ENCODE measurements around the gene TIMP1. TPM values are rescaled to one million over a fixed set of nuclear protein-coding genes. Genes with fewer than 3 reads are reported as not detected.

TIMP1 gene
- total RNA-seq, 1 donor from 2014 or later = 479 TPM

DNA sequence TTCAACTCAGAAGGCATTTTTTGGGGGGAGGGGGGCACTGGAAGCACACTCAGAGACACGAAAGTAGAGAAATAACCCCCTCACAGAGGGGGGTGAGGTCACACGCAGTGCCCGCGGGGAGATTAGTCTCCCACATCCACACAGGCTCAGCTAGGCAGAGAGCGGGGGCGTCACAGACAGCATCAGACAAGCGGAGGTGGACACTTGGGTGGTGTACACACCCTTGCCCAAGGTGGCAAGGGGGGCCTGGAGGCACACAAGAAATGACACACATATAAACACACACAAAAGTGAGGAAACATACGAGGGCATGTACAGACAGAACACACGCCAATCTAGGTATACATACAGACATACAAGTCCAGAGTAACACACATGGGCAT is 38.1 kb downstream of the TIMP1 start:
- H3K79me2 ChIP-seq (ENCODE audit: insufficient read depth, low read length) = no peaks in the 10 kb centered on the region
- H3K27ac ChIP-seq (ENCODE audit: low read depth, low read length) = no peak overlapping the region
- no peaks in the 10 kb centered on the region for H3K27me3 ChIP-seq (ENCODE audit: insufficient read depth, low read length)
- H3K27ac Mint-ChIP-seq (ENCODE audit: unreplicated experiment) = no peak overlapping the region
- H2AFZ ChIP-seq (ENCODE audit: low read depth, low read length) = no peak overlapping the region
- H3K9me3 Mint-ChIP-seq (ENCODE audit: unreplicated experiment) = no peaks in the 10 kb centered on the region
- no peak overlapping the region for H3K4me3 Mint-ChIP-seq (ENCODE audit: unreplicated experiment)
- H3K27me3 Mint-ChIP-seq (ENCODE audit: low read depth, unreplicated experiment) = peaks cover 22% of the 10 kb centered on the region
- no peaks in the 10 kb centered on the region for H3K36me3 ChIP-seq (ENCODE audit: insufficient read depth, low read length)
- no peak for TF ChIP-seq EZH2 (IDR thresholded peaks at IDR 0.05; ENCODE audit: insufficient read depth, low read length)
- TF ChIP-seq CTCF (IDR thresholded peaks at IDR 0.05; ENCODE audit: insufficient read depth, low read depth, low read length) = no peak
- H3K9me3 ChIP-seq (ENCODE audit: insufficient read depth, low read depth, low read length) = no peaks in the 10 kb centered on the region
- no peak overlapping the region for H3K4me3 ChIP-seq (ENCODE audit: insufficient read depth, low read depth, low read length)
- FAIRE-seq = no peak
- DNase-seq (ENCODE audit: low read depth) = no peak
- H3K4me1 ChIP-seq (ENCODE audit: insufficient read depth, low read length) = no peaks in the 10 kb centered on the region
- H3K9ac ChIP-seq (ENCODE audit: low read length) = no peak overlapping the region
- no peaks in the 10 kb centered on the region for H3K36me3 Mint-ChIP-seq (ENCODE audit: low read depth, unreplicated experiment)
- H3K4me1 Mint-ChIP-seq (ENCODE audit: low read depth, unreplicated experiment) = no peaks in the 10 kb centered on the region
- no peak overlapping the region for H3K4me2 ChIP-seq (ENCODE audit: low read length)
- H4K20me1 ChIP-seq (ENCODE audit: insufficient read depth, low read length) = no peaks in the 10 kb centered on the region

DNA sequence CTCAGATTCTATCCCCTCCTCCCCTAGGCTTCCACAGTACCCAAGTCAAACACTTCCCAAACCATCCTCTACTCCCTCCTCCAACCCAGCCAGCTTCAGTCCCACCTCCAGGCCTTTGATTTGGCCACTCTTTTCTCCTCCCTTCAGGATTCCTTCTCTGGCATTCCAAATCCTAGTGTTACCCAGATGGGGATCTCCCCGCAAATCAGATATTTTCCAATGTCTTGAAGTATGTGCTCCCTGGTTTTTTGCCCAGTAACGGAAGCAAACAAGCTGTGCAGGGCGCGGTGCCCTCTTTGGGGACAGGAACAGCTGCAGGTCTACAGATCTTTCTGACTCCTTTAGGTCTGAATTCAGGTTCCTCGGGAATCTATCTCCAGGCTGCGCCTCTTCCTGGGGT is 39.6 kb downstream of the TIMP1 start:
- H4K20me1 ChIP-seq (ENCODE audit: insufficient read depth, low read length) = no peaks in the 10 kb centered on the region
- no peaks in the 10 kb centered on the region for H3K27me3 ChIP-seq (ENCODE audit: insufficient read depth, low read length)
- Mint-ChIP-seq H3K27me3 (ENCODE audit: low read depth, unreplicated experiment) (peaks cover 18% of the 10 kb centered on the region), H3K4me3 (ENCODE audit: unreplicated experiment) (no peak overlapping the region), H3K9me3 (ENCODE audit: unreplicated experiment) (no peaks in the 10 kb centered on the region), H3K36me3 (ENCODE audit: low read depth, unreplicated experiment) (no peaks in the 10 kb centered on the region), H3K27ac (ENCODE audit: unreplicated experiment) (no peak overlapping the region), H3K4me1 (ENCODE audit: low read depth, unreplicated experiment) (no peaks in the 10 kb centered on the region)
- no peak for TF ChIP-seq EZH2 (IDR thresholded peaks at IDR 0.05; ENCODE audit: insufficient read depth, low read length)
- TF ChIP-seq CTCF (IDR thresholded peaks at IDR 0.05; ENCODE audit: insufficient read depth, low read depth, low read length) = no peak
- DNase-seq (ENCODE audit: low read depth) = no peak
- no peak overlapping the region for H2AFZ ChIP-seq (ENCODE audit: low read depth, low read length)
- no peaks in the 10 kb centered on the region for H3K36me3 ChIP-seq (ENCODE audit: insufficient read depth, low read length)
- FAIRE-seq = no peak
- no peak overlapping the region for H3K9ac ChIP-seq (ENCODE audit: low read length)
- H3K79me2 ChIP-seq (ENCODE audit: insufficient read depth, low read length) = no peaks in the 10 kb centered on the region
- H3K27ac ChIP-seq (ENCODE audit: low read depth, low read length) = no peak overlapping the region
- no peak overlapping the region for H3K4me3 ChIP-seq (ENCODE audit: insufficient read depth, low read depth, low read length)
- no peaks in the 10 kb centered on the region for H3K4me1 ChIP-seq (ENCODE audit: insufficient read depth, low read length)
- H3K9me3 ChIP-seq (ENCODE audit: insufficient read depth, low read depth, low read length) = no peaks in the 10 kb centered on the region
- H3K4me2 ChIP-seq (ENCODE audit: low read length) = no peak overlapping the region

DNA sequence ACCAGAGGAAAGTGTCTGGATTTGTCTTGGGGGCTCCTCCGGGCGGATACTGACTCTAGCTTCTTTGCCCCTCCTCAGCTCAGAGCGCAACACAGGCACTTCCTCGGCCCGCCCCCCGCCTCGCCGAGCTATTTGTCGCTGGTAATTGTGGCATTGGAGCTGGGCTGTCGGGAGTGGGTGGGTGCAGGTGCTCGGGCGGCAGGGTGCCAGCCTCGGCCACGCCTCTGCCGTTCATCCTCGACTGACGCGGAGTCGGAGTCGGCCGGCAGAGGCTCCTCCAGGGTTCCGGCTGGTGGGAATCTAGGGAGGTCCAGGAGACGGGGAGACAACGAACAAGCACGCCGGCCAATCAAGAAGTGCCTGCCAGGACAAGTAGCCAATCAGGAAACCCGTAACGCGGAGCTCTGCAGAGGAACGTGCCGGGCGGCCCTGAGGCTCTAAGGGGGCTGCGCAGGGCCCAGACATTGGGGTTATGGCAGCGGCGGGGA is 41.3 kb downstream of the TIMP1 start:
- DNase-seq (ENCODE audit: low read depth) = peak; percentile 70
- peak overlapping the region; percentile 77 for H3K4me3 Mint-ChIP-seq (ENCODE audit: unreplicated experiment)
- H3K27ac Mint-ChIP-seq (ENCODE audit: unreplicated experiment) = no peak overlapping the region

More for the DNA sequence above, 41.3 kb downstream of the TIMP1 start:
- peak overlapping the region; percentile 47 for H2AFZ ChIP-seq (ENCODE audit: low read depth, low read length)
- no peaks in the 10 kb centered on the region for H3K4me1 Mint-ChIP-seq (ENCODE audit: low read depth, unreplicated experiment)
- no peaks in the 10 kb centered on the region for H4K20me1 ChIP-seq (ENCODE audit: insufficient read depth, low read length)
- peak; percentile 20 for FAIRE-seq
- no peak for TF ChIP-seq CTCF (IDR thresholded peaks at IDR 0.05; ENCODE audit: insufficient read depth, low read depth, low read length)
- no peak for TF ChIP-seq EZH2 (IDR thresholded peaks at IDR 0.05; ENCODE audit: insufficient read depth, low read length)
- H3K27ac ChIP-seq (ENCODE audit: low read depth, low read length) = no peak overlapping the region
- H3K4me1 ChIP-seq (ENCODE audit: insufficient read depth, low read length) = no peaks in the 10 kb centered on the region
- H3K36me3 Mint-ChIP-seq (ENCODE audit: low read depth, unreplicated experiment) = no peaks in the 10 kb centered on the region
- no peaks in the 10 kb centered on the region for H3K27me3 ChIP-seq (ENCODE audit: insufficient read depth, low read length)
- H3K9me3 ChIP-seq (ENCODE audit: insufficient read depth, low read depth, low read length) = no peaks in the 10 kb centered on the region
- peaks cover 9% of the 10 kb centered on the region for H3K27me3 Mint-ChIP-seq (ENCODE audit: low read depth, unreplicated experiment)
- peak overlapping the region; percentile 46 for H3K4me3 ChIP-seq (ENCODE audit: insufficient read depth, low read depth, low read length)
- no peaks in the 10 kb centered on the region for H3K36me3 ChIP-seq (ENCODE audit: insufficient read depth, low read length)
- H3K79me2 ChIP-seq (ENCODE audit: insufficient read depth, low read length) = no peaks in the 10 kb centered on the region
- H3K9me3 Mint-ChIP-seq (ENCODE audit: unreplicated experiment) = no peaks in the 10 kb centered on the region
- H3K4me2 ChIP-seq (ENCODE audit: low read length) = peak overlapping the region; percentile 80
- H3K9ac ChIP-seq (ENCODE audit: low read length) = no peak overlapping the region

Data from astrocyte (in vitro differentiated cells and primary cell).